ENCODE measurements around the gene PAPSS1.

Gene PAPSS1

GRCh38 chr4:107592519-107592918 is 127.5 kb downstream of the PAPSS1 start:
- in situ Hi-C loops (cut with HindIII; ENCODE audit: low pct_ligation_motif_present, low sequenced_read_pairs), result no loop called here
- H3K27ac ChIP-seq, result no peak overlapping the region
- no peak for DNase-seq
- no peak for TF ChIP-seq CTCF (IDR thresholded peaks at IDR 0.05; ENCODE audit: low read depth, low read length, missing control alignments)
- H3K4me3 ChIP-seq (ENCODE audit: low read depth, low read length), result no peak overlapping the region
- no peaks in the 10 kb centered on the region for H3K36me3 ChIP-seq (replicated peaks)
- H3K27me3 ChIP-seq (replicated peaks), result no peaks in the 10 kb centered on the region

- H3K36me3 ChIP-seq (replicated peaks), result no peaks in the 10 kb centered on the region
- in situ Hi-C loops (cut with HindIII; ENCODE audit: low pct_ligation_motif_present, low sequenced_read_pairs), result no loop called here
- no peaks in the 10 kb centered on the region for H3K27me3 ChIP-seq (replicated peaks)
- TF ChIP-seq CTCF (IDR thresholded peaks at IDR 0.05; ENCODE audit: low read depth, low read length, missing control alignments), result no peak
- no peak overlapping the region for H3K27ac ChIP-seq
- DNase-seq, result no peak
- H3K4me3 ChIP-seq (ENCODE audit: low read depth, low read length), result no peak overlapping the region
These were observed 130.8 kb downstream of the PAPSS1 start for GRCh38 chr4:107589269-107589668.

- TF ChIP-seq CTCF (IDR thresholded peaks at IDR 0.05; ENCODE audit: low read depth, low read length, missing control alignments), result no peak
- no peak for DNase-seq
- H3K27me3 ChIP-seq (replicated peaks), result no peaks in the 10 kb centered on the region
- in situ Hi-C loops (cut with HindIII; ENCODE audit: low pct_ligation_motif_present, low sequenced_read_pairs), result no loop called here
- H3K4me3 ChIP-seq (ENCODE audit: low read depth, low read length), result no peak overlapping the region
- no peak overlapping the region for H3K27ac ChIP-seq
- H3K36me3 ChIP-seq (replicated peaks), result no peaks in the 10 kb centered on the region
These were observed 133.7 kb downstream of the PAPSS1 start for GRCh38 chr4:107586371-107586770.

GRCh38 chr4:107579099-107579498 is 140.9 kb downstream of the PAPSS1 start:
- Histone ChIP-seq H3K4me3 (ENCODE audit: low read depth, low read length) (no peak overlapping the region), H3K27me3 (replicated peaks) (no peaks in the 10 kb centered on the region), H3K27ac (no peak overlapping the region), H3K36me3 (replicated peaks) (no peaks in the 10 kb centered on the region)
- no peak for TF ChIP-seq CTCF (IDR thresholded peaks at IDR 0.05; ENCODE audit: low read depth, low read length, missing control alignments)
- no peak for DNase-seq
- in situ Hi-C loops (cut with HindIII; ENCODE audit: low pct_ligation_motif_present, low sequenced_read_pairs), result no loop called here

GRCh38 chr4:107578321-107578720 is 141.7 kb downstream of the PAPSS1 start:
- Histone ChIP-seq H3K4me3 (ENCODE audit: low read depth, low read length) (no peak overlapping the region), H3K36me3 (replicated peaks) (no peaks in the 10 kb centered on the region), H3K27ac (no peak overlapping the region), H3K27me3 (replicated peaks) (no peaks in the 10 kb centered on the region)
- no peak for TF ChIP-seq CTCF (IDR thresholded peaks at IDR 0.05; ENCODE audit: low read depth, low read length, missing control alignments)
- in situ Hi-C loops (cut with HindIII; ENCODE audit: low pct_ligation_motif_present, low sequenced_read_pairs), result no loop called here
- no peak for DNase-seq

- Histone ChIP-seq H3K27ac (no peak overlapping the region), H3K36me3 (replicated peaks) (no peaks in the 10 kb centered on the region), H3K4me3 (ENCODE audit: low read depth, low read length) (no peak overlapping the region), H3K27me3 (replicated peaks) (no peaks in the 10 kb centered on the region)
- DNase-seq, result no peak
- no peak for TF ChIP-seq CTCF (IDR thresholded peaks at IDR 0.05; ENCODE audit: low read depth, low read length, missing control alignments)
- in situ Hi-C loops (cut with HindIII; ENCODE audit: low pct_ligation_motif_present, low sequenced_read_pairs), result no loop called here
These were observed 142.3 kb downstream of the PAPSS1 start for GRCh38 chr4:107577743-107578142.
